GM19238 (cell line): ENCODE measurements around the gene XRCC3.

ENCODE experiments used
- DNase-seq: peaks from one replicate; pipeline ENCODE4 v3.0.0; 2011; ENCODE audit warnings: low spot score; ENCODE audit not compliant: insufficient read length

The XRCC3 gene

GRCh38 chr14:103738701-103739451 lies 23.6 kb upstream of the XRCC3 start:
- DNase-seq = no peak

- no peak for DNase-seq
These were observed 22.9 kb upstream of the XRCC3 start for GRCh38 chr14:103738166-103738565.

- no peak for DNase-seq
These were observed 22.3 kb upstream of the XRCC3 start for GRCh38 chr14:103737432-103738045.

- DNase-seq = no peak
These were observed 21.5 kb upstream of the XRCC3 start for GRCh38 chr14:103736546-103737431.

GRCh38 chr14:103735815-103736545 lies 20.7 kb upstream of the XRCC3 start:
- DNase-seq = no peak

- DNase-seq = no peak
These were observed 20.2 kb upstream of the XRCC3 start for GRCh38 chr14:103735439-103735814.

DNA sequence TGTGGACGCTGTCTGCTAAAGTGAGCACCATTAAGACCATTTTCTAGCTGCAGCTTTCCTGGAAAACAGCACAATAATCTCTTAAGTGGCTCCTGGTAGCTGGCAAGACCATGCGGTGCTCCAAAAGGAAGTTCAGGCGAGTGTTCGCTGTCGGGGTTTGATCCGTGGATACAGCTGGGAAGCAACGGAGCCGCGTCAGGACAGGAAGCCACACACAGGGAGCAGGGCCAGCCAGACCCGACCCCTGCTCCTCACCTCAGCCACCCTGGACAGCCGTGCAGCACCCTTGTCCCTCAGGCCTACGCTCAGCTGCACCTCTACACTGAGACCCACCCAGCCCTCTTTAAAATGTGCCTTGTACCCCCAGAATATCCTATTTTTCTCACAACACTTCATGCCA lies 19.8 kb upstream of the XRCC3 start:
- DNase-seq = no peak

GRCh38 chr14:103734081-103734888 lies 19.0 kb upstream of the XRCC3 start:
- no peak for DNase-seq

DNA sequence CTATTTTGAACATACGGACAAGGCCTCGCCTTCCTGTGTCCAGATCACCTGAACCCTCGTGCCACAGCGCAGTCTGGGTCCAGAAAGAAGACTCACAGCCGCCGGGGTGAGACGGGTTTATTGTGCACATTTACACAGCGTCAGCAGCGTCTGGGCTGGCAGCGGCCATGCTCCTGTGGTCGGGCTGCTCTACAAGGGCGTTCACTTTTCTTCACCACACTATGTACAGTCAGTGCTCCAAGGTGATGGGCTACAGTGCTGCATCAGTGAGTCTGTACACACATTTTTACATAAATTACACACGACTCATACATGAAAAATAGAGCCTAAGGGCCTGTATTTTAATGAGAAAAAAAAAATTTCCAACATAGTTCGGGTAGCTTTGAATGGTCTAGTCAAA lies 18.4 kb upstream of the XRCC3 start:
- DNase-seq = no peak

DNA sequence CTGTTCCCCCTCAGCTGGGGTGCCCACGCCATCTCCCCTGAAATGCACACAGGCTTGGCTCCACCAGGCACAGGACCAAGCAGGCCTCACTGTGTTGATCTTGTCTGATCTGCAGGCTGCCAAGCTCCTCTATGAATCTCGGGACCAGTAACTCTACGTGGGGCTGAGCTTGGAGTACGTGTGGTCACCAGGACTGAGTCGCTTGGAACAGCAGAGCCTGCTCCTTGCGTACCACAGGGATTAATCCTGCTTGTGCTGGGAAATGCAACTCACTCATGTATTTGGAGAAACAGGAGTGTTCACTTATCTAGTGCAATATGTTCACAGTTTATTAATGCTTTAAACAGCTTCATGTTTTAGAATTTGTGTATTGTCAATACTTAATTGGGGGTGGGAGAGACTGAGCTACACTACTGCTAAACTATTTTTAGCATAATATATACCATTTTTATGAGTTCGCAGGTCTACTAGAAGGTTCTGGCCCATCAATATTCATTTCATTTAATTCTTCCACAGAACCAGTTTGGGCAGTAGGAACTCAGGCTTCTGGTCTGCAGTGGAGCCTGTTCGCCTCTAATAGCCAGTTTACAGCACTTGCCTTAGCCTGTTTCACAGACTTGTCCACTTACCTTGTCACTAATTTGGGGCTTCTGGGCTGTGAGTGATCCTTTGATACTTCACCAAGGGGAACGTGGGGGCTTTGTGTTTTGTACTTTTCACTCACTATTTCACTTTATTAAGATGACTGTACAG lies 17.8 kb upstream of the XRCC3 start:
- DNase-seq = no peak

DNA sequence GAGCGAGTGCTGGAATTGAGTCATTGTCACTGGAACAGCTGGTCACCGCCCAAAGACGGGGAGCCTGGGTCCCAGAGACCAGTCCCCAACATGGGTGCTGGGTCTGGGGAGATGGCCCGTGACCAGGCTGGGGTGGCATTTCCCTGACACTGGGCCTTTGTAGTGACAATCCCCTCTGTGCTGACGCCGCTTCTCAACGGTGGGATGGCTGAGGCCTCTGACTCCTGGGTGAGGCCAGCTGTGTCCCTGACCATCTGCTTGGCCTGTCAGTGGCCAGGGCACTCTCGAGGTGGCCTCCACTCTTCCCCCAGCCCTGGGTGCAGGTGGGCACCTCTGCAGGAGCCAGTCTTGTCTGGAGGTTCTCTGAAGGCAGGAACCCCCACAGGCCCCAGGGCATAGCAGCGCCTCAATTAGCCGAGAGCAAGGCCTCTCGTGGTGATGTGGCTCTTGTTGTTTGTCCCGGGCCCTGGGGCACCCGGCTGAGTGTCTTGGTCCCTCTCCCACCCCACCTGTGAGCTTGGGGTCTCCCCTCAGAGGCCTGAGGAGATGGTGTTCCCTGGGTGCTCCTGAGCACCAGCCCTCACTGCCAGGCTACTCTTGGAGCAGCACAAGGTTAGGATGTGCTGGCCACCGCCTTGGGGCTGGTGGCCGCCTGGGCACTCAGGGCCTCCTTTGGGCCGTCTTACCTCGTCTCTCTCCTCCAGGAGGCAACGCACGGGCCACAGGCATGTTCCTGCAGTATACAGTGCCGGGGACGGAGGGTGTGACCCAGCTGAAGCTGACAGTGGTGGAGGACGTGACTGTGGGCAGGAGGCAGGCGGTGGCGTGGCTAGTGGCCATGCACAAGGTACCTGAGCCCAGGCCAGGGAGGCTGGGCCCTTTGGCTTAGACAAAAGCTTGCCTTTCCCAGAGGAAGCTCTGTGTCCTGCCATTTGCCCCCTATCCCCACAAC lies 16.9 kb upstream of the XRCC3 start:
- no peak for DNase-seq

GRCh38 chr14:103731481-103731880 lies 16.2 kb upstream of the XRCC3 start:
- no peak for DNase-seq

- no peak for DNase-seq
These were observed 15.3 kb upstream of the XRCC3 start for GRCh38 chr14:103730490-103731035.

- no peak for DNase-seq
These were observed 14.5 kb upstream of the XRCC3 start for GRCh38 chr14:103729496-103730448.

- no peak for DNase-seq
These were observed 13.5 kb upstream of the XRCC3 start for GRCh38 chr14:103728721-103729120.

GRCh38 chr14:103728141-103728540 lies 12.9 kb upstream of the XRCC3 start:
- DNase-seq = no peak

GRCh38 chr14:103727313-103727980 lies 12.2 kb upstream of the XRCC3 start:
- no peak for DNase-seq
